DOHH2 (cell line): Measurements from ENCODE around the gene ARRDC4.

Experiments
- EZH2phosphoT487 ChIP-seq: fragments of 200-600 bp; sonication (generic); IDR thresholded peaks from 2 replicates; pipeline ENCODE4 v1.6.1; 2017; ENCODE audit warnings: borderline replicate concordance, mild to moderate bottlenecking, antibody characterized with exemption, low read length, moderate library complexity, mixed read lengths
- TF ChIP-seq, protein P1 (sequence below): fragments of 200-600 bp; sonication (generic); IDR thresholded peaks from one replicate; pipeline ENCODE4 v1.5.1; 2014; ENCODE audit warnings: antibody characterized with exemption, mild to moderate bottlenecking, low read depth, low read length; ENCODE audit not compliant: poor library complexity, severe bottlenecking

DNA sequence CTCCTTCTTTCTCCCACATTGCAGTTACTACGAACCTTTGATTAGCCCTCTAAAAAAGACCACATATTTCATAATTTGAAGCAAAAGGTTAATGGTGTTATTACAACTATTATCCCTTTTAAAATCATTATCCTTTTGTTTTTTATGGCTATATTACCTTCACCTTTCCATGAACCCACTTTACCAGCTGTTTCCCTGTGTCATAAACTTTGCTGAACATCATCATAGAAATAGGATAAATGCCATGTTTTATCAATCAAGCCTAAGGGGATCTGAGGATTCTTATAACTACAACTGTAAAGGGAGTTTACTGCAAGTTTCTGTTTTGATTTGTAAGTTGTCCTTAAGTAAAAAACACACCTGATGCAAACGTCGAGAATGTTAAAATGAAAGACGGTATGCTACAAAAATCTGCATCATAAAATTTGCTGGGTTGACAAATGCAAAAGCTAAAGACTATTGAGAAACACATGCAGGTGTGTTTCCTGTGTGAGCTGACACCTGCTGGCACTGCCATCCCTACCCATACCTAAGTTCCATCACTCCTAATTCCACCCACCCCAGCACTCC, 39.1 kb upstream of the ARRDC4 start:
- TF ChIP-seq, protein P1, sequence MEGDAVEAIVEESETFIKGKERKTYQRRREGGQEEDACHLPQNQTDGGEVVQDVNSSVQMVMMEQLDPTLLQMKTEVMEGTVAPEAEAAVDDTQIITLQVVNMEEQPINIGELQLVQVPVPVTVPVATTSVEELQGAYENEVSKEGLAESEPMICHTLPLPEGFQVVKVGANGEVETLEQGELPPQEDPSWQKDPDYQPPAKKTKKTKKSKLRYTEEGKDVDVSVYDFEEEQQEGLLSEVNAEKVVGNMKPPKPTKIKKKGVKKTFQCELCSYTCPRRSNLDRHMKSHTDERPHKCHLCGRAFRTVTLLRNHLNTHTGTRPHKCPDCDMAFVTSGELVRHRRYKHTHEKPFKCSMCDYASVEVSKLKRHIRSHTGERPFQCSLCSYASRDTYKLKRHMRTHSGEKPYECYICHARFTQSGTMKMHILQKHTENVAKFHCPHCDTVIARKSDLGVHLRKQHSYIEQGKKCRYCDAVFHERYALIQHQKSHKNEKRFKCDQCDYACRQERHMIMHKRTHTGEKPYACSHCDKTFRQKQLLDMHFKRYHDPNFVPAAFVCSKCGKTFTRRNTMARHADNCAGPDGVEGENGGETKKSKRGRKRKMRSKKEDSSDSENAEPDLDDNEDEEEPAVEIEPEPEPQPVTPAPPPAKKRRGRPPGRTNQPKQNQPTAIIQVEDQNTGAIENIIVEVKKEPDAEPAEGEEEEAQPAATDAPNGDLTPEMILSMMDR = no peak
- TF ChIP-seq EZH2phosphoT487 = no peak
